SIG-M5 (cell line): ENCODE measurements around the gene UBTF.

Source experiments
- DNase-seq: peaks from one replicate; lab custom pipeline; 2025; lab: John Stamatoyannopoulos, UW

The UBTF gene

GRCh38 chr17:44213403-44214229 lies 5.9 kb downstream of the UBTF start:
- DNase-seq = no peak

DNA sequence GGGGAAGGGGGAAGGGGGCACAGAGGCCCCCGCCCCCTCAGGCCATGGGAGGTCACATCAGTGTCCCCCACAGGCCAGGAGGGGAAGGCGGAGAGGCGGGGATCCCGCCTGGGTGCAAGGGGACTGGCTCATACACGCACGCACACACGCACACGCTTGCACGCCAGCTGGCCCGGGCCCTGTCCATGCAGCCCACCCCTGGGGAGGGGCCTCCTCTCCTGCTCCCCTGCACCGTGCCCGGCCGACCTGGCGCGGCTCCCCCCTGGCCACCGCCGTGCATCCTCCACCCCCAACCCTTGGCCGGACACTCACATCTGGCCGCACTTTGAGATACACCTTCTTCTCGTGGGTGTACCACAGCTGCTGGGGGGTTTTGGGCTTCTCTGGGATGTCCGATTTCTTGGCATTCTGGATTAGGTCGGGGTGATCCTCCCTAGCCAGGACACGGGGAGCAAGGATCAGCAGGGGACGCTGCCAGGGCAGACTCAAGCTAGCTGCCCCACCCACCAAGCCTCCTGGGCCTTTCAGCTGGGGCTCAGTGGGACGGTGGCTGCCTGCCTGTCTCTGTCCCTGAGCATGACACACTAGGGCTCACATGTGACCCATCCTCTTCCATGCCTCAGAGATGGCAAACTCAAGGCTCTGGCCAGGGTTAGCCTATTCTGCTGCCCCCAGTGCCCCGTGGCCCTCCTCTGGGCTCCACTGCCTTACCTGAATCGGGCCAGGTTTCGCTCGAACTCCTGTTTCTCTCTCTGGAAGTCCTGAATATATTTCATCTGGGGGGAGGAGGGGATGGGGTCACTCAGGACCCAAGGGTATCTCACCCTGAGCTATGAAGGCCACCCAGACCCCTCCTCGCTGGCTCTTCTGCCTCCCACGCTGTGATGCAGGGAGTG lies 6.7 kb downstream of the UBTF start:
- no peak for DNase-seq

DNA sequence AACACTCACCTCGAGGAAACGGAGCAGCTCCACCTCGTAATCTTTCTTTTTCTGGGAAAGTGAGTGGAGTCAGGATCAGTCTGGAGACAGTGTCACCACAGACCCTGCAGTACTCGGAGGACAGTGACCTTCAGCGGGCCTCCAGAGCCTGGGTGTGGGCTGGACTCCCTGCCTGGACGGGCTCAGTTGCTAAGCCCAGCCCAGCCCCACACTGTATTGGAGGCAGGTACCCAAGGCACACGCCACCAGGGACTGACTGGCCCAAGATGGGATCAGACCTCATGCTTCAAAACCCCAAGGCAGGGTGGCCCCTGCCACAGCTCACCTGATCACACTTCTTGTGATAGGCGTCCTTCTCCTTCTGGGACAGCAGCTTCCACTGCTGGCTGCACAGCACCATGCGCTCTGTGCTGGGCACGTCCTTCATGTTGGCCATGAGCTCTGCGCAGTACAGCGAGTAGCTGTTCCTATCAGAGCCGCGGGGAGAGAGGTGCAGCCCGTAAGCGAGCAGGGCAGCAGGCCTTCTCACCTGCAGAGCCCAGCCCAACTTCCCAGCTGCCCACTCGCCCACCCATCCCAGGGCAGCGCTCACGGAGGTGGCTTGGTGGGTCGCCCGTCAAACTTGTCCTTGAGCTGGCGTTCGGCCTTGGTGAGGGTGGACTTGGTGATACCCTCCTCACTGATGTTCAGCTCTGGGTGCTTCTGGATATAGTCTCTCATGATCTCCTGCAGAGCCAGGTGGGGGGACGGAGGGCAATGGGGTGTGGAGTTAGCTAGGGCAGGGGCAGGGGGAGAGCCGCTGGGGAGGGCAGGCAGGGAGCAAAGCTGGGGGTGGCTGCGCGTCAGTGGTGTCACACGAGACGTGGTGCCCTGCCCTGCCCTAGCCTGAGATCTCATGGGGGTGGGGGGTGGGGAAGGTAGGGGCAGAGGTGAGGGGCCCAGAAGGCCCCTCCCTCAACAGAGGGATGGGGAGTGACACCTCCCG lies 7.9 kb downstream of the UBTF start:
- DNase-seq = no peak

DNA sequence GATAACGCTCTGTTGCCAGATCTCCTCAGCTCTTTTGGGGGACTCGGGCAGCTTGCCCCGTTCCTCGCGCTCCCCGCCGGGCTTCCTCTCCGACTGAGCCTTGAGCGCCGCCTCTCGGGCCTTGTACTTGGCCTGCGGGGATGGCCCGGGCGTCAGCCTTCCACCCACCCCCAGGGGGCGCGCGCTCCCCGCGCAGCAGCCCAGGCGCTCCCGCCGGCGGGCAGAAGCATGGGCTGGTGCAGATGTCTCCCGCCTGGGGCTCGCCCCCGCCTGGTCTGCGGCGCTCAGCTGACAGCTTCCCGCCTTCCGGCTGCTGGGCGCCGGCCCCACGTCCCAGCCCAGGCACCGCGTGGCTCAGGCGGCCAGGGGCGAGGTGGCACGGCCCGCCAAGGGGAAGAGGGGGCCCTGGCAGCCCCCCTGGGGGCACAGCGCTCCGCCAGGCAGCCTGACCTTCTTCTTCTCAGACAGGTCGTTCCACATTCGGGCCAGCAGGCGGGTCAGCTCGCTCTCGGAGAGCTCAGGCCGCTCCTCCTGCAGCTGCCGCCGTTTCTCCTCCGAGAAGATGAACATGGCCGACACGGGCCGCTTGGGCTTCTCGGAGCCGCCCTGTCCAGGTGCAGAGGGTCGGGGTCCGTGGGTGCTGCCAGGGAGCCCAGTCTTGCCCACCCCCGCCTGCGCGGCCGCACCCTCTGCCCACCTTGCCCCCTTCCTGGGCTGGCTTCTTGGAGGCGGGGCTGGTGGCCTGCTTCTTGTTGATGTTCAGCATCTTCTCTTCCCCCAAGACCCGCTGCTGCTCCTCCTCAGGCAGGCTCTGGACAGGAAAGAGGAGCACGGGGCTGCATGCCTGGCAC lies 8.9 kb downstream of the UBTF start:
- DNase-seq = peak; percentile 44

- DNase-seq = no peak
Measured at GRCh38 chr17:44209786-44210341, 9.6 kb downstream of the UBTF start.

GRCh38 chr17:44207743-44208142 lies 11.7 kb downstream of the UBTF start:
- DNase-seq = no peak

- DNase-seq = no peak
Measured at GRCh38 chr17:44207319-44207718, 12.2 kb downstream of the UBTF start.

DNA sequence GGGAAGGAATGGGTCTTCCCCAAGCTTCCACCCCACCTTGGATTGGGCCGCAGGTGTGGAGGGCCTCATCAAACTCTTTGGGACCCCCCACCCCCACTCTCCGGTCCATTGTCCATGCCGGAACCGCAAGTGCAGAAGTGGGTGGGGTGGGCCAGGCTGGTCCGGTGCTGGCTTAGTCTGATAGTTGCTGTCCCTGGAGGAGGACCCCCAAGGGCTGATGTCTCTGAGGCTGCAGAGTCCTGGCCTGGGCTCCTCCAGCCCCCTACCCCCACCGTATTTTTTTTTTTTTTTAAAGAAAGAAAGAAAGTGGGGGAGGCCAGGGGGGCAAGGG lies 12.7 kb downstream of the UBTF start:
- DNase-seq = no peak

GRCh38 chr17:44205962-44206824 lies 13.3 kb downstream of the UBTF start:
- DNase-seq = no peak

GRCh38 chr17:44204441-44204882 lies 15.0 kb downstream of the UBTF start:
- DNase-seq = no peak

GRCh38 chr17:44203731-44204440 lies 15.6 kb downstream of the UBTF start:
- DNase-seq = peak; percentile 63

DNA sequence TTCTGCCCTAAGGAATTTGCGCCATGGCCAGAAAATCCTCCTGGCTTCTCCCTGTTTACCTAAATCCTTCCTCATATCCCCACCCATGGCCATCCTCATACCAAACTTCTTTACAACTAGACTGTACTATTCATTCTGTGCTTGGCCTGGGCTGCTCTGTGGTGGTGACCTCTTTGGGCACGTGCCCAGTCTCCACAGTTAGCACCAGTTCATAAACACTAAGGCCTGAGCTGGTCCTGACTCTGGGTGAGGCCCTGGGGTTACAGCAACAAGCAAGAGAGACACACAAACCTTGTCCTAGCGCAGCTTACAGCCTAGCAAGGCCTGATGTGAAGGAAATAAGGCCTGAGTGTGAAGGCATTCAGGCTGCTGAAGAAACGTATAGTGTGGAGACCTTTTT lies 16.7 kb downstream of the UBTF start:
- DNase-seq = no peak

DNA sequence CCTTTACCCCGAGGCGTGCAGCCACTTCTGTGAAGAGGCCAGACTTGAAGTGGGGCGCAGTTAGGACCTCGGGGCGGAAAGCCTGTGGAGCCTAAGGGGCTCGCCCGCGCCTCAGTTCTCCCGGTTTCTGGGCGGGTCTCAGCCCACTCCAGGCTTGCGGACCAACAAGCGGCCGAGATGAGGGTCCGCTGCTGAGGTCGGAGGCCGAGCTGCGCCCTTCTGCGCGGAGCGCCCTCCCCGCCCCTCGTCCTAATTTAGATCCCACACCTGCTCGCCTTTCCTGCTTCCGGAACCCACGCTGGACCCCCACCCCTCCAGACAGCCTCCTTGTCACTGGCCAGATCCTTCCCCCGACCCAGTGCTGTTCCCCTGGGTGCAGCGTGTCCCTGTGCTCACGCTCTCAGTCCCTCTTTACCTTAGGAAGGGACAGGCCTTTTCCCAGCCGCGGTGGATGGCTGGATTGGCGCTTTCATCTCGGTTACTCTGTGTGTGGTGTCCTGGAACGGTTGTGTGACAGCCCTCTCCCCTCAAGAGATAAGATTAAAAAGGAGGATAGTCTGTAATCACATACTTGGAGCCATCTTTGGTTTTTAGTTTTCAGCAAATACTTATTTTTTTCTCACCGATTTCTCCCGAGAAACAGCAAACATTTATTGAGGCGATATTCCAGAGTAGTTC lies 18.9 kb downstream of the UBTF start:
- DNase-seq = no peak

GRCh38 chr17:44199553-44200477 lies 19.7 kb downstream of the UBTF start, which contains the start of gene ATXN7L3:
Gene ATXN7L3 (minus strand): TSS chr17:44199884. CDS start chr17:44198070, 1,814 bp downstream.
- peak; percentile 84 for DNase-seq

DNA sequence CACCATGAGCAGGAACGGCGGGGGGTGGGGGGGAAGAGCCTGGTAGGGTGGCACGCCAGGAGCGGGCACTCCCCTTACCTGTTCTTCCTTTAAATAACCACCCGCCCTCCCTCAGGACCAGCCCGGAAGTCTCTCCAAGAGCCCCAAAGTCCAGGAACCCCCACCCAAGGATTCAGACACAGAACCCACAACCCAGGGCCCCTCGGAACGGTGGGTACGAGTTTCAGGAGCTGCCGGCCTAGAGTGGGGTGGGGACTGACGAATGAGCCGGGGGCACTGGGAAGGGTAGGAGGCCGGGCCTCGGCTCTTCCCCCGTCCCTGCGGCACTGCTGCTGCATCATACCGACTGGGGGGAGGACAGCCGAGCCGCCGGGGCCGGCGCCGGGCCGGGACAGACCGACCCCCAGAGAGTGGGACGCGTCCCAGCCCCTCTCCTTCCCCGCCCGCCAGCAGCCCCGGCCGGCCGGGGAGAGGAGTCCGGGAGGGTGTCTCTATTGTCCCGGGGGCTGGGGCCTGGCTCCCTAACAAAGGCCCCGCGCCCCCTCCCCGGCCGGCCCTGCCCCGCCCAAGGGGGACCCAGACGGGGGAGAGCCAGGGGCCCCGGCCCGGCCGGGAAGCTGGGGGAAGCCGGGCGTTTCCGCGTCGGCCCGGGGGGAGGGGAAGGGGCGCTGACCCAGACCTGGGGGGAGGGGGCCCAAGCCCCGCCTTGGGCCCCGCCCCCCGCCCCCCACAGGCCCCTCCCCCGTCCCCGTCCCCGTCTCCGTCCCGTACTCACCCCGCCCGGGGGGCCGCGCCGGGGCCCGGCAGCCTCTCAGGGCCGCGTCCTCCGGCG lies 20.5 kb downstream of the UBTF start:
- no peak for DNase-seq
